ENCODE data around the gene SRGAP1. TPM values are rescaled to one million over a fixed set of nuclear protein-coding genes. Genes with fewer than 3 reads are reported as not detected.

The SRGAP1 gene
- total and polyA plus RNA-seq, 2 of the 8 experiments (the other 6 are each of a cell fraction or from before 2014, with no cell fraction given), result 3.2 to 7.3 TPM

GRCh38 chr12:63990828-63991547, 146.5 kb downstream of the SRGAP1 start:
- Histone ChIP-seq H3K4ac (replicated peaks; ENCODE audit: insufficient read length, low read depth, low read length) (no peak overlapping the region), H3K4me1 (replicated peaks in 1 of 4; ENCODE audit: control insufficient read depth in 3 of 4, insufficient read depth in 4 of 4, low read length in 3 of 4) (peaks cover 0 to 5% (median 0%) of the 10 kb centered on the region in 4 experiments; a peak in 1 of 7 replicates), H2BK5ac (ENCODE audit: low read depth, low read length) (no peak overlapping the region), H2AFZ (ENCODE audit: low read length) (no peak overlapping the region), H3K23me2 (ENCODE audit: low read depth, low read length) (no peaks in the 10 kb centered on the region), H2BK120ac (replicated peaks; ENCODE audit: low read depth, low read length) (no peak overlapping the region), H3K18ac (ENCODE audit: extremely low read depth, low read length) (no peak overlapping the region), H3K4me2 (ENCODE audit: insufficient read depth in 1 of 2, low read depth in 2 of 2, low read length in 2 of 2) (no peak overlapping the region), H3K36me3 (ENCODE audit: control insufficient read depth in 2 of 4, insufficient read depth in 4 of 4, low read length in 3 of 4) (no peaks in the 10 kb centered on the region), H2AK5ac (ENCODE audit: low read depth, low read length) (no peak overlapping the region), H2BK20ac (ENCODE audit: low read length) (no peak overlapping the region), H3K79me2 (ENCODE audit: control insufficient read depth in 1 of 2, insufficient read depth in 2 of 2, low read length in 2 of 2) (no peaks in the 10 kb centered on the region), H3K23ac (ENCODE audit: insufficient read length) (no peak overlapping the region), H3K4me3 (ENCODE audit: extremely low read depth in 1 of 4, insufficient read depth in 2 of 4, low read depth in 3 of 4, low read length in 4 of 4) (no peak overlapping the region), H4K91ac (replicated peaks; ENCODE audit: insufficient read length, low read length) (no peak overlapping the region), H4K20me1 (replicated peaks in 1 of 2; ENCODE audit: control insufficient read depth in 1 of 2, insufficient read depth in 2 of 2, low read length in 2 of 2) (no peaks in the 10 kb centered on the region), H2BK15ac (ENCODE audit: low read length) (no peak overlapping the region), H3K27me3 (replicated peaks in 1 of 4; ENCODE audit: control insufficient read depth in 3 of 4, extremely low read depth in 1 of 4, insufficient read depth in 3 of 4, low read length in 3 of 4) (no peaks in the 10 kb centered on the region), H3K9ac (replicated peaks in 1 of 4; ENCODE audit: extremely low read depth in 1 of 4, low read depth in 3 of 4, low read length in 3 of 4) (no peak overlapping the region), H3K27ac (ENCODE audit: low read depth, low read length) (no peak overlapping the region), H2BK12ac (ENCODE audit: low read depth, low read length) (no peak overlapping the region), H4K5ac (ENCODE audit: insufficient read length, low read depth, low read length) (no peak overlapping the region), H4K8ac (ENCODE audit: extremely low read depth, insufficient read depth, low read length) (no peak overlapping the region), H3K14ac (ENCODE audit: insufficient read length) (no peak overlapping the region), H3K9me3 (ENCODE audit: insufficient read depth in 2 of 2, low read depth in 1 of 2, low read length in 1 of 2) (no peaks in the 10 kb centered on the region), H3K79me1 (ENCODE audit: low read depth, low read length) (no peaks in the 10 kb centered on the region), H3K56ac (replicated peaks; ENCODE audit: insufficient read length, low read depth, low read length) (no peak overlapping the region)
- 94% methylated on average over 7 of the region's 7 CpGs; no CpG with 5 or more reads in 1 of the 2 experiments for WGBS, 2 experiments (ENCODE audit: extremely low coverage in 1 of 2, insufficient coverage in 1 of 2, insufficient read length in 1 of 2, insufficient replicate concordance in 2 of 2, low coverage in 1 of 2, low lambda C conversion rate in 2 of 2, missing lambda C conversion rate in 1 of 2)
- ChIA-PET CTCF (ENCODE audit: partially characterized antibody) (interaction anchor here (0.6 to 2.0 kb wide), 3 partner anchors 10 to 393 kb away, joined by 3 to 6 read pairs (median 3); no protein-coding TSS in a partner anchor), POLR2A (ENCODE audit: partially characterized antibody) (interaction anchor here (1.5 kb wide), 1 partner anchor 8 kb away, joined by 4 read pairs; no protein-coding TSS in a partner anchor)
- FAIRE-seq, result no peak
- DNase-seq (ENCODE audit: low read depth in 1 of 2, low spot score in 2 of 2), result no peak
- TF ChIP-seq BACH1 (IDR thresholded peaks at IDR 0.05; ENCODE audit: low read length), result no peak
- no peak for TF ChIP-seq TCF12 (IDR thresholded peaks at IDR 0.05; ENCODE audit: low read depth, low read length)
- no peak for TF ChIP-seq RNF2 (IDR thresholded peaks at IDR 0.05; ENCODE audit: borderline replicate concordance, low read depth, low read length, missing control alignments, poor library complexity, severe bottlenecking)
- no peak for TF ChIP-seq FOSL1 (IDR thresholded peaks at IDR 0.05; ENCODE audit: insufficient read depth, low read depth, low read length)
- no peak for TF ChIP-seq SP1 (IDR thresholded peaks at IDR 0.05; ENCODE audit: low read depth, low read length)
